OCI-LY1 (cell line): ENCODE results near the gene SMIM13.

ENCODE experiments used
- CTCF ChIP-seq: fragments of 200-600 bp; sonication (generic), shearing (Covaris generic); IDR thresholded peaks from 2 replicates; pipeline ENCODE4 v1.5.1; 2017; ENCODE audit warnings: mild to moderate bottlenecking, antibody characterized with exemption, low read length, moderate library complexity, mixed read lengths
- EZH2 ChIP-seq: fragments of 200-600 bp; sonication (generic), shearing (Covaris generic); IDR thresholded peaks from 2 replicates; pipeline ENCODE4 v1.8.0; 2017; ENCODE audit warnings: borderline replicate concordance, mixed run types, mild to moderate bottlenecking, antibody characterized with exemption, low read length, moderate library complexity, mixed read lengths

GRCh38 chr6:11054722-11055121, 38.9 kb upstream of the SMIM13 start:
- no peak for TF ChIP-seq CTCF
- TF ChIP-seq EZH2 = no peak
